Liver (tissue), 9 donors: ENCODE measurements around the gene C1QTNF1. TPM values are rescaled to one million over a fixed set of nuclear protein-coding genes. Genes with fewer than 3 reads are reported as not detected.

Experiments used
- DNase-seq: peaks from one replicate; pipeline ENCODE4 v3.0.0-alpha.2; 2017; ENCODE audit warnings: low spot score
- H3K27ac ChIP-seq, 2 donors: one replicate each; pipeline ENCODE4 v1.7.0; 2013; ENCODE audit warnings: inconsistent platforms in 2 of 2, low read length in 2 of 2, control low read depth in 1 of 2, low read depth in 1 of 2, mild to moderate bottlenecking in 1 of 2
- H3K27me3 ChIP-seq, 4 donors: one replicate each; pipeline versions ENCODE4 v1.6.1 to v1.7.0; 2013; ENCODE audit warnings: low read length in 3 of 4, inconsistent platforms in 1 of 4, mild to moderate bottlenecking in 1 of 4, moderate library complexity in 1 of 4; ENCODE audit not compliant: control insufficient read depth in 4 of 4, insufficient read depth in 4 of 4
- H3K36me3 ChIP-seq, 4 donors: one replicate each; pipeline versions ENCODE4 v1.6.1 to v1.7.0; 2013; ENCODE audit warnings: low read length in 3 of 4, mild to moderate bottlenecking in 3 of 4, low read depth in 1 of 4, moderate library complexity in 1 of 4; ENCODE audit not compliant: control insufficient read depth in 4 of 4, insufficient read depth in 3 of 4
- H3K4me1 ChIP-seq, 4 donors: one replicate each; pipeline versions ENCODE4 v1.6.1 to v1.7.0; 2013; ENCODE audit warnings: low read length in 3 of 4, mild to moderate bottlenecking in 3 of 4, moderate library complexity in 1 of 4; ENCODE audit not compliant: control insufficient read depth in 4 of 4, insufficient read depth in 4 of 4
- H3K4me3 ChIP-seq, 3 donors: one replicate each; pipeline versions ENCODE4 v1.6.1 to v1.7.0; 2013; ENCODE audit warnings: low read length in 3 of 3, control low read depth in 1 of 3, low read depth in 1 of 3, mild to moderate bottlenecking in 1 of 3
- H3K9ac ChIP-seq, 2 donors: one replicate each; pipeline ENCODE4 v1.7.0; 2013; ENCODE audit warnings: low read length in 2 of 2, mild to moderate bottlenecking in 2 of 2, moderate library complexity in 2 of 2, control low read depth in 1 of 2, low read depth in 1 of 2
- H3K9me3 ChIP-seq, 4 donors: one replicate each; pipeline versions ENCODE4 v1.6.1 to v1.7.0; 2013; ENCODE audit warnings: low read length in 3 of 4; ENCODE audit not compliant: control insufficient read depth in 4 of 4
- ATF3 ChIP-seq: IDR thresholded peaks from 2 replicates; pipeline ENCODE4 v1.6.1; 2016; ENCODE audit warnings: antibody characterized with exemption
- CTCF ChIP-seq: fragments of 150-350 bp; IDR thresholded peaks from 2 replicates; pipeline ENCODE4 v1.5.1; 2017; ENCODE audit warnings: improper control_type of control experiment, low read depth, low read length; ENCODE audit not compliant: missing input control
- EGR1 ChIP-seq, 2 donors: IDR thresholded peaks; 2 replicates each; pipeline ENCODE4 v1.6.1; 2016 to 2018; ENCODE audit warnings: antibody characterized with exemption in 2 of 2, low read depth in 2 of 2
- FOXA1 ChIP-seq: IDR thresholded peaks from 2 replicates; pipeline ENCODE4 v1.6.1; 2016; ENCODE audit warnings: antibody characterized with exemption
- FOXA2 ChIP-seq: IDR thresholded peaks from 2 replicates; pipeline ENCODE4 v1.6.1; 2016; ENCODE audit warnings: antibody characterized with exemption
- GABPA ChIP-seq, 2 donors: IDR thresholded peaks in 1 of 2; conservative IDR thresholded peaks in 1 of 2; 2 replicates each; pipeline ENCODE4 v1.6.1; 2016; ENCODE audit warnings: antibody characterized with exemption in 2 of 2, mild to moderate bottlenecking in 1 of 2, moderate library complexity in 1 of 2
- HNF4A ChIP-seq, 2 donors: conservative IDR thresholded peaks; 2 replicates each; pipeline ENCODE4 v1.6.1; 2016; ENCODE audit warnings: antibody characterized with exemption in 2 of 2, mild to moderate bottlenecking in 2 of 2
- HNF4G ChIP-seq: IDR thresholded peaks from 2 replicates; pipeline ENCODE4 v1.6.1; 2016; ENCODE audit warnings: antibody characterized with exemption
- JUND ChIP-seq, 2 donors: IDR thresholded peaks; 2 replicates each; pipeline ENCODE4 v1.6.1; 2016; ENCODE audit warnings: antibody characterized with exemption in 2 of 2
- MAX ChIP-seq: IDR thresholded peaks from 2 replicates; pipeline ENCODE4 v1.6.1; 2016; ENCODE audit warnings: antibody characterized with exemption
- RAD21 ChIP-seq, 2 donors: IDR thresholded peaks; 2 replicates each; pipeline ENCODE4 v1.6.1; 2016; ENCODE audit warnings: antibody characterized with exemption in 2 of 2, mild to moderate bottlenecking in 2 of 2
- REST ChIP-seq: IDR thresholded peaks from 2 replicates; pipeline ENCODE4 v1.6.1; 2016; ENCODE audit warnings: antibody characterized with exemption, mild to moderate bottlenecking
- RXRA ChIP-seq, 2 donors: IDR thresholded peaks; 2 replicates each; pipeline ENCODE4 v1.6.1; 2017 to 2018; ENCODE audit warnings: antibody characterized with exemption in 2 of 2, mild to moderate bottlenecking in 1 of 2
- SP1 ChIP-seq: IDR thresholded peaks from 2 replicates; pipeline ENCODE4 v1.6.1; 2018; ENCODE audit warnings: antibody characterized with exemption, mild to moderate bottlenecking
- TAF1 ChIP-seq: conservative IDR thresholded peaks from 2 replicates; pipeline ENCODE4 v1.6.1; 2016; ENCODE audit warnings: antibody characterized with exemption, mild to moderate bottlenecking
- YY1 ChIP-seq: IDR thresholded peaks from 2 replicates; pipeline ENCODE4 v1.6.1; 2016; ENCODE audit warnings: antibody characterized with exemption, mild to moderate bottlenecking
- ZBTB33 ChIP-seq: IDR thresholded peaks from 2 replicates; pipeline ENCODE4 v1.6.1; 2016; ENCODE audit warnings: antibody characterized with exemption
- WGBS: extraction: QIAGEN DNeasy Blood & Tissue Kit; methylation state at CpG from one replicate; pipeline ENCODE4 v1.1.7; 2013; 5-methylcytosine and 5-hydroxymethylcytosine counted together
- polyA plus RNA-seq, 2 donors: library from polyadenylated mRNA; stranded (reverse) in 1 of 2; unstranded in 1 of 2; fragments of 200-250 nt in 1 of 2; fragments of >200 nt in 1 of 2; fragmentation: Nextera tagmentation in 1 of 2; extraction: Ambion mirVana in 1 of 2; gene quantifications; one replicate each; pipeline versions ENCODE4 v1.2.1 to v1.2.3, GENCODE V29; 2013 to 2015
- total RNA-seq, 2 donors: library from RNA; depleted of rRNA; stranded (reverse); fragments of >200 nt; gene quantifications; one replicate each; pipeline ENCODE4 v1.2.3, GENCODE V29; 2014
- donor health status: healthy.
- donor health status: healthy.
- donor health status: healthy.
- donor health status: healthy.
- donor health status: healthy.

C1QTNF1 gene
- total and polyA plus RNA-seq, 4 donors, result 0.56 to 54.6 (median 16.1) TPM

GRCh38 chr17:79005063-79005861 lies 18.7 kb upstream of the C1QTNF1 start (continued):
- TF ChIP-seq YY1 (no peak), HNF4A (conservative IDR thresholded peaks at IDR 0.05) (no peak)

GRCh38 chr17:79006046-79006445 lies 17.9 kb upstream of the C1QTNF1 start:
- no peak for TF ChIP-seq TAF1
- TF ChIP-seq RXRA (IDR thresholded peaks at IDR 0.05), result no peak
- no peak for TF ChIP-seq ATF3
- TF ChIP-seq GABPA (IDR thresholded peaks at IDR 0.05 in 1 of 2, conservative IDR thresholded peaks at IDR 0.05 in 1 of 2), result no peak
- no peak for TF ChIP-seq YY1
- TF ChIP-seq MAX, result no peak
- no peak for TF ChIP-seq FOXA2
- TF ChIP-seq JUND (IDR thresholded peaks at IDR 0.05), result no peak
- no peak for TF ChIP-seq SP1
- H3K4me1 ChIP-seq, result peaks cover 0 to 30% (median 10%) of the 10 kb centered on the region in 4 donors
- no peak overlapping the region for H3K4me3 ChIP-seq
- H3K9ac ChIP-seq, result no peak overlapping the region
- peaks cover 0 to 3% (median 0%) of the 10 kb centered on the region in 4 donors for H3K36me3 ChIP-seq
- no peaks in the 10 kb centered on the region for H3K27me3 ChIP-seq
- DNase-seq, result no peak
- 80% methylated on average over 8 of the region's 8 CpGs for WGBS
- no peaks in the 10 kb centered on the region for H3K9me3 ChIP-seq
- no peak overlapping the region for H3K27ac ChIP-seq

GRCh38 chr17:79006794-79007503 lies 17.0 kb upstream of the C1QTNF1 start:
- Histone ChIP-seq H3K4me3 (no peak overlapping the region), H3K36me3 (peaks cover 0 to 3% (median 0%) of the 10 kb centered on the region in 4 donors), H3K27me3 (no peaks in the 10 kb centered on the region), H3K9ac (no peak overlapping the region), H3K27ac (no peak overlapping the region), H3K9me3 (no peaks in the 10 kb centered on the region), H3K4me1 (peaks cover 0 to 30% (median 10%) of the 10 kb centered on the region in 4 donors)
- TF ChIP-seq FOXA2 (no peak), ZBTB33 (no peak), MAX (no peak), HNF4G (no peak), JUND (IDR thresholded peaks at IDR 0.05) (no peak), RXRA (IDR thresholded peaks at IDR 0.05) (no peak), HNF4A (conservative IDR thresholded peaks at IDR 0.05) (no peak), CTCF (no peak), TAF1 (no peak), ATF3 (no peak), RAD21 (IDR thresholded peaks at IDR 0.05) (no peak), YY1 (no peak), EGR1 (IDR thresholded peaks at IDR 0.05; ENCODE audit: low read depth in 2 of 2) (no peak), REST (no peak), FOXA1 (no peak), GABPA (IDR thresholded peaks at IDR 0.05 in 1 of 2, conservative IDR thresholded peaks at IDR 0.05 in 1 of 2) (no peak), SP1 (no peak)
- 88% methylated on average over 19 of the region's 19 CpGs for WGBS
- no peak for DNase-seq
